Forelimb muscle (tissue), 1 donor: ENCODE measurements around the gene CCL11. TPM values are rescaled to one million over a fixed set of nuclear protein-coding genes. Genes with fewer than 3 reads are reported as not detected.
"Not testable (repeated sequence)": the region's sequence is repeated elsewhere in the genome, so short reads cannot be mapped to it uniquely, and the experiment has no call there.

Experiments
- DNase-seq: peaks from one replicate; pipeline ENCODE4 v3.0.0-alpha.2; 2013; ENCODE audit warnings: low read depth
- polyA plus RNA-seq: library from polyadenylated mRNA; unstranded; fragments of 120-200 nt; gene quantifications from one replicate; pipeline ENCODE4 v1.2.1, GENCODE V29; 2013; ENCODE audit not compliant: insufficient read length

Gene CCL11
- polyA plus RNA-seq, 1 donor: not detected

- DNase-seq: no peak
Observed at GRCh38 chr17:34307110-34307509, 21.6 kb downstream of the CCL11 start.

- no peak for DNase-seq
Observed at GRCh38 chr17:34308371-34308770, 22.8 kb downstream of the CCL11 start.

GRCh38 chr17:34311291-34311690 is 25.7 kb downstream of the CCL11 start:
- no peak for DNase-seq

GRCh38 chr17:34312080-34312479 is 26.5 kb downstream of the CCL11 start:
- DNase-seq: no peak

GRCh38 chr17:34313164-34313563 is 27.6 kb downstream of the CCL11 start:
- no peak for DNase-seq

- no peak for DNase-seq
Observed at GRCh38 chr17:34314279-34314678, 28.7 kb downstream of the CCL11 start.

GRCh38 chr17:34318474-34318873 is 32.9 kb downstream of the CCL11 start:
- DNase-seq: no peak

GRCh38 chr17:34319039-34319483 is 33.5 kb downstream of the CCL11 start, which contains the start of gene CCL8:
Gene CCL8, plus strand, starts transcription at chr17:34319435. Its CDS starts 67 bp downstream, at chr17:34319502.
- no peak for DNase-seq

GRCh38 chr17:34321964-34322363 is 36.4 kb downstream of the CCL11 start:
- DNase-seq: no peak

- DNase-seq: not testable (repeated sequence)
Observed at GRCh38 chr17:34327580-34327979, 42.0 kb downstream of the CCL11 start.

- DNase-seq: no peak
Observed at GRCh38 chr17:34337701-34338100, 52.2 kb downstream of the CCL11 start.

Other genes with a start within 250 kb of the CCL11 start
- gene CCL2, start 30.5 kb upstream of the CCL11 start, polyA plus RNA-seq: 51.6 TPM
- not detected for gene CCL7, start 15.5 kb upstream of the CCL11 start, polyA plus RNA-seq
- gene CCL8, start 33.7 kb downstream of the CCL11 start, polyA plus RNA-seq: 0.68 TPM
- 1.6 TPM for gene CCL13, start 70.7 kb downstream of the CCL11 start, polyA plus RNA-seq
- gene CCL1, start 77.5 kb downstream of the CCL11 start, polyA plus RNA-seq: not detected